PC-3 (cell line): Measurements from ENCODE around the gene LIPA.
"Not testable (repeated sequence)": the region's sequence is repeated elsewhere in the genome, so short reads cannot be mapped to it uniquely, and the experiment has no call there.

Experiments used
- EZH2 ChIP-seq: fragments of 300-600 bp; sonication (generic); IDR thresholded peaks from one replicate; pipeline ENCODE4 v1.6.1; 2017; ENCODE audit warnings: antibody characterized with exemption, mild to moderate bottlenecking, low read length; ENCODE audit not compliant: unreplicated experiment
- EZH2phosphoT487 ChIP-seq: fragments of 300-600 bp; sonication (generic); IDR thresholded peaks from 2 replicates; pipeline ENCODE4 v1.6.1; 2018; ENCODE audit warnings: mild to moderate bottlenecking, antibody characterized with exemption, low read length, borderline replicate concordance
- TF ChIP-seq, protein P1 (sequence below): fragments of 300-600 bp; sonication (generic); conservative IDR thresholded peaks from 2 replicates; pipeline ENCODE4 v1.5.1; 2017; ENCODE audit warnings: antibody characterized with exemption, low read depth, mild to moderate bottlenecking, low read length

GRCh38 chr10:89168354-89168900 lies 83.1 kb downstream of the LIPA start:
- TF ChIP-seq, protein P1, sequence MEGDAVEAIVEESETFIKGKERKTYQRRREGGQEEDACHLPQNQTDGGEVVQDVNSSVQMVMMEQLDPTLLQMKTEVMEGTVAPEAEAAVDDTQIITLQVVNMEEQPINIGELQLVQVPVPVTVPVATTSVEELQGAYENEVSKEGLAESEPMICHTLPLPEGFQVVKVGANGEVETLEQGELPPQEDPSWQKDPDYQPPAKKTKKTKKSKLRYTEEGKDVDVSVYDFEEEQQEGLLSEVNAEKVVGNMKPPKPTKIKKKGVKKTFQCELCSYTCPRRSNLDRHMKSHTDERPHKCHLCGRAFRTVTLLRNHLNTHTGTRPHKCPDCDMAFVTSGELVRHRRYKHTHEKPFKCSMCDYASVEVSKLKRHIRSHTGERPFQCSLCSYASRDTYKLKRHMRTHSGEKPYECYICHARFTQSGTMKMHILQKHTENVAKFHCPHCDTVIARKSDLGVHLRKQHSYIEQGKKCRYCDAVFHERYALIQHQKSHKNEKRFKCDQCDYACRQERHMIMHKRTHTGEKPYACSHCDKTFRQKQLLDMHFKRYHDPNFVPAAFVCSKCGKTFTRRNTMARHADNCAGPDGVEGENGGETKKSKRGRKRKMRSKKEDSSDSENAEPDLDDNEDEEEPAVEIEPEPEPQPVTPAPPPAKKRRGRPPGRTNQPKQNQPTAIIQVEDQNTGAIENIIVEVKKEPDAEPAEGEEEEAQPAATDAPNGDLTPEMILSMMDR: not testable (repeated sequence)
- not testable (repeated sequence) for TF ChIP-seq EZH2, EZH2phosphoT487
